NCI-H1930 (cell line): Measurements from ENCODE around the gene CDH13.

Experiments used
- DNase-seq, 2 experiments: peaks; one replicate each; lab custom pipeline; 2025; lab: John Stamatoyannopoulos, UW

Gene CDH13

DNA sequence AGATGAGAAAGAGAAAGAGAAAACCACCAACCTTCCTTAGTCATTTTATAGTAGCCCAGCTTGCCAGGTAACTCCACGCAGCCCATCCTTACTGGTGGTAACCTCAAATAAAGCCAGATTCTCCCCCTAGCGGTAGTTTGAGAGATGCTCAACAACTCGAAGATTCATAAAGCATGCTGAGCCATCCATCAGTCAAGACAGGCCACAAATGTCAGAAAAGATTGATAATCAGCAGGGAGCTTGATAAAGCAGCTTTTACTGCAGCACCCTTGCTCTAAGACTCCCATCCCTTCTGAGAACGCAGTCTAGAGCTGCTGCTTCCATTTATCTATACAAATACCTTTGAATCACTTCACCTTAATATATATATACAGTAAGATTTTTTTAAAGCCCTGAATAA, 729.5 kb downstream of the CDH13 start:
- DNase-seq: peak in 1 of 2 experiments; percentile 43

GRCh38 chr16:83356986-83357385, 730.2 kb downstream of the CDH13 start:
- no peak for DNase-seq

GRCh38 chr16:83363521-83363920, 736.8 kb downstream of the CDH13 start:
- DNase-seq: no peak

DNA sequence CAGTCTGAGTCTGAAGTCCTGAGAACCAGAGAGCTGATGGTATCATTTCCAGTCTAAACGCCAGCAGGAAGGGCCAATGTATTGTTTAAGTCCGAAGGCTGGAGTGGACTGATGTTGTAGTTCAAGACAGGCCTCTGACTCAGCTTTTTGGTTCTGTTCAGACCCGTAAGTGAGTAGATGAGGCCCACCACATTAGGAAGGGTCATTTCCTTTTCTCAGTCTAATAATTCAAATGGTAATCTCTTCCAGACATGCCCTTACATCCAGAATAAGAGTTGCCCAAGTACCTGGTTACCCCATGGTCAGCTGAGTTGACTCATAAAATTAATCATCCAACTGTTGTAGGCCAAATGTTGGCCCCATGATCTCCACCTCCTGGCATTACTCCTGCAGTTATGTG, 738.4 kb downstream of the CDH13 start:
- DNase-seq: no peak

GRCh38 chr16:83366228-83366627, 739.5 kb downstream of the CDH13 start:
- DNase-seq: no peak

- DNase-seq: no peak
Measured at GRCh38 chr16:83374979-83375378, 748.2 kb downstream of the CDH13 start.

DNA sequence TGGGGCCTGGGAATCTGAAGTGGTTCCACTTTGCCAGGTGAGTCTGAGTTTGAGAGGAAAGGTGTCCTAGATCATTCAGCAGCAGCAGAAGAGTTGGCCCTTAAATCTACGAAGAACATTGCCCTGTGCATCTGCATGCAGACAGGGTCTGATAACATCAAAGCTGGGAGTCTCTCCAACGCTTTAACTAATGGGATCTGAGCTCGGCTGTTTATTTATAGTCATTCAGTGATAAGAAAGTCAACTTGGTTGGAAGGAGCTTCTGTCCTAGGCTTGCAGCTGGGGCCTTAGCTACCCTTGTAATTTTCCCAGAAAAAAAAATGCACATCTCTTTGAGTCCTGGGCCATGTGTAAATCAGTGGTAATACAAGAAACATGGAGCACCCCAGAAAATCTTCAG, 763.0 kb downstream of the CDH13 start:
- no peak for DNase-seq

DNA sequence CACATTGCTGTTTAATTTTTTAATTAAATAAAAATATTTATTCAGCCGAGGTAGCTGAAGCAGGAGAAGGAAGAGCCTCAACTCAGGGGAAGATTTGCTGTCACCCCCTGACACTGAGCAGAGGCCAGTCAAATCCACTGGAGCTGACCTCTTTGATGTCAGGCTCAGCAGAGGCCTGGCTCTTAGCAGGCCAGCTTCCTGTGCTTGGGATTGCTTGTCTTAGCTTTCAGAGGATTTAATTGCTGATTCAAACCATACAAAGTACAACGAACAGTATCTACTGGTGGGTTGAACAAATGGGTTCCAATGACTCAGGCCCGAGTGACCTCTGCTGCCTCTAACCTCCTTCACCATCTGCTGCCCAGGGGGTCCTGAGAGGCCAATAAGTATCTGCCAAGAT, 764.0 kb downstream of the CDH13 start:
- no peak for DNase-seq

- DNase-seq: no peak
Measured at GRCh38 chr16:83392743-83393142, 766.0 kb downstream of the CDH13 start.

- no peak for DNase-seq
Measured at GRCh38 chr16:83393196-83393981, 766.6 kb downstream of the CDH13 start.

DNA sequence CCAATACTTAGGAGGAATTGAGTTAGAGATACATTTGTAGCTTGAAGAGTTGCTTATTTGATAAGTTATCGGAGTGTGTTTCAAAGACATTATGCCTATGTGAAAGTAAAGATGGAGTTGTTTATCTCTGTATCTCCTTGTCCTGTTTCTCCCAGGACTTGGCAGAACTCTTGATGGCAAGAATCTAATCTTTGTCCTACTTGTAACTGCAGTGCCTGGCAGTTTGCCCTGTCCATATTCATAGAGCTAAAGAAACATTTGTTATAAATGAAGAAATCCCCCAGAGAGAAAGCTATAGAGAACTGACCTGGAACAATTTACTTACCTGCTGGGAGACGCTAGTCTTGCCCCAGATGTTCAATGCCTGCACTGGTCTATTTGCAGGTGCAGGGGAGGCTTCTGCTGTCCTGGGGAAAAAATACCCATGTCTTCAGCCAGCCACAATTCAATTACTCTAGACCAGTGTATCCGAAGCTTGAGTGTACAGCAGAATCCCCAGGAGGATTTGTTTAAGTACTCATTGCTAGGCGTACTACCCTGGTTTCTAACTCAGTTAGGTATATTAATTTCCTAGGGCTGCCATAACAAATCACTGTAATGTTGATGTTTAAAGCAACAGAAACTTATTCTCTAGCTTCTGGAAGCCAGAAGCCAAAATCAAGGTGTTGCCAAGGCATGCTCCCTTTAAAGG, 771.0 kb downstream of the CDH13 start:
- DNase-seq: no peak

- DNase-seq: no peak
Measured at GRCh38 chr16:83400234-83400633, 773.5 kb downstream of the CDH13 start.

- no peak for DNase-seq
Measured at GRCh38 chr16:83402160-83402814, 775.5 kb downstream of the CDH13 start.

DNA sequence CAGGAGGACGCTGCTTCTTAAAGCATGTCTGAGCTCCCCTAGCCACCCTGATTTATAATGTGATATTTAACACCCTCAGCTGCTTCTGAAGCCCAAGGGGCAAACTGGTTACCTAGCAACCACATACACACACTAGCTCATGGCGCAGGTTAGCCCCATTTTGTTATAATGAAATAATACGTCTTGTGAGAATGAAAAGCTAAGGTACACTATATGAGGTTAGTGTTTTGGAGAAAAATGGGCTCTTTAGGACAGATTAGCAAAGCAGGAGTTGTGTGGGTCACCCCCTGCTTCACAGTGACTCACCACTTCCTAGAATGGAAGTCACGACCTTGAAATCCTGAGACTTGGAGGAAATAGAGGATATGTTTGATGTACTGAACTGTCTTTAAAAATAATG, 776.2 kb downstream of the CDH13 start:
- no peak for DNase-seq

GRCh38 chr16:83403761-83404160, 777.0 kb downstream of the CDH13 start:
- DNase-seq: no peak

- DNase-seq: no peak
Measured at GRCh38 chr16:83404261-83404660, 777.5 kb downstream of the CDH13 start.

GRCh38 chr16:83407928-83408327, 781.2 kb downstream of the CDH13 start:
- DNase-seq: no peak

GRCh38 chr16:83409347-83409746, 782.6 kb downstream of the CDH13 start:
- DNase-seq: no peak

GRCh38 chr16:83418565-83418964, 791.8 kb downstream of the CDH13 start:
- no peak for DNase-seq

DNA sequence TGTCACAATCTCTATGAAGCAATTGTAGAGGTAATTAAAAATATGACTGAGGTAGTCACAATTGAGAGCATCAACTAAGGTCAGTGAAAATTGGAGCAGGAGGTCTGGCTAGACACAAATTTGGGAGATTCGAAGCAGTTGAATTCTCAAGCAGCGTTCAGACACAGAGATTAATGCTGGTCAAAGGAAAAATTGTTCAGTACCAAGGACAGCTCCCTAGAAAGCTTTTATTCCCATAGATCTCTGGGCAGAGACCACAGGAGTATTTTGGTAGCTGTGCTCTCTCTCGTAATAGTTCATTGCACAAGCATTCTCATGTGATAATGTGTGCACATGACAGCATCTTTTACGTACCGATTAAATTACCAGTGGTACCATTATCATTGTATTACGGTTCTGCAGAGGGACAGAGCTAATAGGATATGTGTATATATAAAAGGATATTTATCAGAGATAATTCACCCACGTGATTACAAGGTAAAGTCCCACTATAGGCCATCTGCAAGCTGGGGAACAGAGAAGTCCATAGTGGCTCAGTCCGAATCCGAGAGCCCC, 793.5 kb downstream of the CDH13 start:
- DNase-seq: no peak

DNA sequence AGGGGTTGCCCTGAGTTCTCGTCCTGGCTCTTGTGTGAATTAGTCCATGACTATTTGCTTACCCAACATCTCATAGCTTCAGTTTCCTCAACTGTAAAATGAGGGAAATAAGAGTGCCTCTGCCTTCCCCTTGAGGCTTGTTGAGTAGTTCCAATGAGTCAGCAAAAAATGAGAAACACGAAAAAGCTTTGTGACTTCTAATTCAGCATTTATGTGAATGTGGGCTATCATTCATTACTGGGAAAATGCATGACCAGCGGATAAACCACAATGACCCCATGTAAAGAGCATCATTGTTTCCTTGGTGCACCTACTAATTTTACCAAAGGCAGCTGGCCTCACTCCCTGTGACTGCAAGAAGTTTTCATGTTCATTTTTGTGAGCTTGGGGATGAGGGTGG, 806.4 kb downstream of the CDH13 start:
- no peak for DNase-seq

DNA sequence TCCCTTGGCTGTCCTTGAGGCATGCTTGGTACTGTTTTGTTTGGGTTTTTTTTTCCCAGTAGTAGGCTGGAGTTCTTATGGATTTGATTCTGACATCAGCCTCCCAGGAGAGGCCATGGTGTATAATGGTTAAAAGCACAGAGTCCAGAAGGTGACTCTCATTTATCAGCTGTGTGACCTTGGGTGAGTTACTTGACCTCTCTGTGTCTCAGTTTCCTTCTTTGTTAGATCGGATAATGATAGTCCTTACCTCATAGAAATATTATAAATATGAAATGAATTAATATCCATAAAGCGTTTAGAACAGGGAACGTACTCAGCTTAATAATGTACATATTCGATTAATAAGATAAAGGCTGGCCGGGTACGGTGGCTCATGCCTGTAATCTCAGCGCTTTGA, 810.3 kb downstream of the CDH13 start:
- no peak for DNase-seq

- no peak for DNase-seq
Measured at GRCh38 chr16:83438326-83438725, 811.6 kb downstream of the CDH13 start.
